GM18508 (cell line): ENCODE measurements around the gene FAS.

Experiments used
- ATAC-seq: cut with Tn5 transposase; IDR thresholded peaks from one replicate; pipeline ENCODE4 v1.9.1; 2021; ENCODE audit warnings: moderate number of reproducible peaks; ENCODE audit not compliant: insufficient read depth, unreplicated experiment

The FAS gene

GRCh38 chr10:88990384-88991160, at the start of gene FAS:
Gene FAS, plus strand, starts transcription at chr10:88990798. Its CDS starts 79 bp downstream, at chr10:88990877.
- ATAC-seq = peak; percentile 41

GRCh38 chr10:88941026-88941425, 49.6 kb upstream of the FAS start:
- no peak for ATAC-seq

GRCh38 chr10:88943778-88944177, 46.8 kb upstream of the FAS start:
- ATAC-seq = no peak

DNA sequence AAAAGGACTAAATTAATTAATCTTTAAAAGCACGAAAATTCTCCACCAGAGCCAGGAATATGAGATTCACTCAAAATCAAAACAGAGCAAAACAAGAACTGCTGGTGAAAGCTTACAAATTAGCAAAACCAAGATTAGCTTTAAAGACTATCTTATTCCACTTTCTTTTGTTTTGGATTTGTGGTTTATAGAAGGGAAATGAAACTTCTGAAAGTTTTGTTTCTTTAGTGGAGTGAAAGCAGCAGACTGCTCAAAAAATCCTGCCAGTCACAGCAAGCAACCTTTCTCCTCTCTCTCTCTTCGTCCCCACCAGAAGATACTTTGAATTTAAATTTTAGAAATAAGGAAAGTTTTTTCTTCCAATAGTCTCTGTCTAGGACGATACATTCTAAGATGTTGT, 45.8 kb upstream of the FAS start:
- ATAC-seq = no peak

DNA sequence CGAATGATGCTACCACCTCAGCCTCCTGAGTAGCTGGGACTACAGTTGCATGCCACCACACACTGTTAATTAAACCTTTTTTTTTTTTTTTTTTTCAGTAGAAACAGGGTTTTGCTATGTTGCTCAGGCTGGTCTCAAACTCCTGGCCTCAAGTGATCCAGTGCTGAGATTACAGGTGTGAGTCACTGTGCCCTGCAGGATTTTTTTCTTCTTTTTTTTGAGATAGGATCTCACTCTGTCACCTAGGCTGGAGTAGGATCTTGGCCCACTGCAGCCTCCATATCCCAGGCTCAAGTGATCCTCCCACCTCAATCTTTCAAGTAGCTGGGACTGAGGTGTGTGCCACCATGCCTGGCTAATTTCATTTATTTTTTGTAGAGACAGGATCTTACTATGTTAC, 44.4 kb upstream of the FAS start:
- no peak for ATAC-seq

- no peak for ATAC-seq
Measured at GRCh38 chr10:88946965-88947590, 43.5 kb upstream of the FAS start.

GRCh38 chr10:88949051-88949450, 41.5 kb upstream of the FAS start:
- ATAC-seq = no peak

DNA sequence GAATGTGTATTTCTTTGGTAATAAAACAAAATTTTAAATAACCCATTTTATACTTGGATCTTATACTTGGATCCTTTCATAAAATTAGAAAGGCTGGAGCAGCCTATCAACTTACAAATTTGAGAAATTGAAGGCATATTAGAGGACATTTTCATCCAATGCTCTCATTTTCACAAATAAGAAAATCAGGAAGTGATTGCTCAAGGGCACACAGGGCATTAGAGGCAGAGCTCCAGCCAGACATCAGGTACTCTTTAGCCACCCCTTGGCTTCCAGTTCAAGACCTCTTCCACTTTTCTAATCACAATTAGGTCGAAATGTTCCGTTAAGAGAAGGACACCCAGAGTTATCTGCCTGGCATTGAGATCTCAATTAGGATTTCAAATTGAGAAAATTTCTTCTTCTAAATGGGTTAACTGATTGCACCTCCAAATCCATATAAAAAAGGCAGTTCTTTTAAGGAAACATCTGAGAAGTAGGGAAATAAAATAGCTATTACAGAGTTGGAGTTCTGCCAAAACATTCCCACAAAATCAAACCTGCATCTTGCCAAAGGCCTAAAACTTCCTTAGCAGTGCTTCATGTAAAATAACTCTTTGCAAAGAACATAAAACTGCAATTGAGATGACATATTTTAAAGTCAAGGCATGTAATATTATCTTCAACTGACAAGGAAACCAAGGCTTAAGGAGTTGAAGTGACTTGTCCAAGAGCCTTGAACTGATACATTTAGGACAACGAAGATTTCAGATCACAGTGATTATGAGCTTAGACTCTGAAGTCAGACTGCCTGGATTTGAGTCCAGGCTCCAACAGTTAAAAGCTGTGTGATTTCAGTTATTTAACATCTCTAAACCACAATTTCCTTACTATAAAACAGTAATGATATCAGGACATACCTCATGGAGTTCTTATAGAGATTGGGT, 40.4 kb upstream of the FAS start:
- ATAC-seq = no peak

DNA sequence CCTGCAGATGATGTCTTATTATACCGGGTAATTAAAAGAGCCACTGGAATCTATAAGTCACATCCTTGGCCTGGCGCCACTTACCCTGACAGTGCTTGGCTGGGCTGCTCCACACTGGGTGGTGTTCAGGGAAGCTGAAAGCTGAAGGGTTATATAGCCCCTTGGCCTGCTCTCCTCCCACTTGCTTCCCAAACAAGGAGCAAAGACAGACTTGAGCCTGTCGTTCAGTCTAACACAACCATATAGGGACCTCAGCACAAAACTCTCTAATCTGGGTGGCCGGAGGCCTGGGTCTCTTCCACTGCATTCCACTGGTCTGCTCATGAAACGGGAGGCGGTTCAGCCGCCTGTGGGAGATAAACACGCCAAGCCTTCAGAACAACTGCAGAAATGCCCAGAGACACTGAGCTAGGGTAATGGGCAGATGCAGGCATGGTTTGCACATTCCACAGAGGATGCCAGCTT, 37.9 kb upstream of the FAS start, which contains the start of gene ACTA2:
TSS of gene ACTA2 (minus strand) at position 127 of the 465 bp plus-strand sequence. CDS start 3,843 bp downstream, outside the sequence.
- no peak for ATAC-seq

- no peak for ATAC-seq
Measured at GRCh38 chr10:88953662-88954061, 36.9 kb upstream of the FAS start.

DNA sequence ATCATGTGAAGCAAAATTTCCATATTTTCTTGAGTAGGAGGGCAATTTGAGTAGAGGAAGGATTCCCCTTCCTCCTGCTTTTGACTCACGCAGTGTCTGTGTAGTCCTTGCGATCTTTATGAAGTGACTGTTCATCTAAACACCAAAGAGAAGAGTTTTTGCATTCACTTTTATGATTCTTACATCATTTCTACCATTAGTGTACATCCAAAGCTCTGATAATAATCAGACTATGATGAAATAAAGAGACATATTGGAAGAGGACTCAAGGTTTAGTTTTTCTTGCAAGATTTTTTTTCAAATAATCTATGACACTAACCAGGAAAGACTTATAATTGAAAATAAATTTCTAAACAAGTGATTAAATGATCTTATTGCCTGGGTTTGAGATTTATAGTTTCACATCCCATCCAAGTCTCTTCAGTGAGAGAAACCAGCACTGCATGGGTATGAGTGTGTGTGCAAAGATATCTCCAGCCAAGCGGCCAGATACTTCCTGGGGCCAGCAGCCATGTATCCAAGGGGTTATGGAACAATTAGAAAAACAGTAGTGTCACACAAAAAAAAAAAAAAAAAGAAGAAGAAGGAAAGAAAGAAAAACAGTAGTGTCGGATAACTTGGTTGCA, 36.0 kb upstream of the FAS start:
- ATAC-seq = no peak

GRCh38 chr10:88957381-88957780, 33.2 kb upstream of the FAS start:
- ATAC-seq = no peak

DNA sequence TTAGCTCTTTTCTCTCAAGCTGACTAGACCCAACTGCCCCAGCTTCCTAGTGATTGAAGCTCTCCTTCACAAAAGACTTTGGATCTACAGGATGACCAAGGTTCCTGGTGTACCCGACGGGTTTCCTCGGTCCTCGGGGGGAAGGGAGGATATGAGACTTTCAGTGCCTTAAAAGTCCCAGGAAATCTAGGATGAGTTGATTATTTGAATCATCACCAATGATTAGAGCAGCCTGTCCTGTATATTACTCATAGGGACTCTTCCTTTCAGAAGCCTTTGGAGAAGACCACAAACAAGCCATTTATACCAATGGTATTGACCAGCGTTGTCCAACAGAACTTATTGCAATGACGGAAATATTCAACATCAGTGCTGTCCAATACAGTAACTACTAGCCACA, 31.9 kb upstream of the FAS start:
- ATAC-seq = no peak

- ATAC-seq = no peak
Measured at GRCh38 chr10:88960802-88961201, 29.8 kb upstream of the FAS start.

GRCh38 chr10:88961266-88961665, 29.3 kb upstream of the FAS start:
- ATAC-seq = no peak

- ATAC-seq = no peak
Measured at GRCh38 chr10:88962336-88962735, 28.3 kb upstream of the FAS start.

- no peak for ATAC-seq
Measured at GRCh38 chr10:88963318-88963717, 27.3 kb upstream of the FAS start.

- ATAC-seq = no peak
Measured at GRCh38 chr10:88964360-88964759, 26.2 kb upstream of the FAS start.

DNA sequence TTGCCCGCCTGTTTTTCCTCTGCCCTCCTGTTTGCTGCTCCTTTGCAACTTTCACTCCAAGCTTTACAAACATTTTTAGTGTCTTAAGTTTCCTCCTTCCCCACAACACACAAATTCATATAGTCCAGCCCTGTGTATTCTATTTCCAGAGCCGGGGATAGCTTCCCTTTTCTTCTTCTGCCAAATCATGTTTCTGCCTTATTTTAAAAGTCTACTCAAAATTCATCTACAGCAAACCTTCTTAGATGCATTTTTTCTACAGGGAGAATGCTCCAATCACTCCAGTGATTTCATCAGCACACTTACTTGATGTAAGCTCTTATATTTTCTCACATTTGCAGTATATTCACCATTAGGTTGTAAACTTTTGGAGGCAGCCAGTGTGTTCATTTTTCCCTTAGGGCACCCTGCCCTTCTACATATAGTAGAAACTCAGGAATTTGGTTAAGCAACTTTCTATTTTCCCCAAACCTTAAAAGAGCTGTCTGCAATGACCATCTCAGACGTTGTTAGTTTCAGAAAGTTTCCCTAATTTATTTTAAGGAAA, 25.7 kb upstream of the FAS start:
- ATAC-seq = no peak

GRCh38 chr10:88966797-88967196, 23.8 kb upstream of the FAS start:
- no peak for ATAC-seq
